ENCODE measurements around the gene IGFBP2. TPM values are rescaled to one million over a fixed set of nuclear protein-coding genes. Genes with fewer than 3 reads are reported as not detected.

The IGFBP2 gene
- total RNA-seq, 1 donor from 2014 or later: 136 TPM

- intact Hi-C loops (cut with micrococcal nuclease): no loop called here
- Histone ChIP-seq H3K4me1 (peaks cover 7% of the 10 kb centered on the region), H3K36me3 (no peaks in the 10 kb centered on the region), H3K9me3 (replicated peaks) (no peaks in the 10 kb centered on the region), H3K27ac (replicated peaks) (no peak overlapping the region), H3K27me3 (ENCODE audit: low read depth) (no peaks in the 10 kb centered on the region), H3K4me3 (no peak overlapping the region)
- DNase-seq: no peak
- TF ChIP-seq CTCF (IDR thresholded peaks at IDR 0.05; ENCODE audit: borderline replicate concordance): no peak
Observed at GRCh38 chr2:216621292-216621691, 11.9 kb upstream of the IGFBP2 start.

GRCh38 chr2:216622526-216622925, 10.7 kb upstream of the IGFBP2 start:
- Histone ChIP-seq H3K36me3 (no peaks in the 10 kb centered on the region), H3K9me3 (replicated peaks) (no peaks in the 10 kb centered on the region), H3K4me1 (peaks cover 7% of the 10 kb centered on the region), H3K27me3 (ENCODE audit: low read depth) (no peaks in the 10 kb centered on the region), H3K27ac (replicated peaks) (no peak overlapping the region), H3K4me3 (no peak overlapping the region)
- no peak for DNase-seq
- intact Hi-C loops (cut with micrococcal nuclease): no loop called here
- TF ChIP-seq CTCF (IDR thresholded peaks at IDR 0.05; ENCODE audit: borderline replicate concordance): no peak

- Histone ChIP-seq H3K4me1 (peaks cover 7% of the 10 kb centered on the region), H3K27me3 (ENCODE audit: low read depth) (no peaks in the 10 kb centered on the region), H3K36me3 (no peaks in the 10 kb centered on the region), H3K27ac (replicated peaks) (no peak overlapping the region), H3K9me3 (replicated peaks) (no peaks in the 10 kb centered on the region), H3K4me3 (no peak overlapping the region)
- intact Hi-C loops (cut with micrococcal nuclease): no loop called here
- no peak for DNase-seq
- no peak for TF ChIP-seq CTCF (IDR thresholded peaks at IDR 0.05; ENCODE audit: borderline replicate concordance)
Observed at GRCh38 chr2:216624251-216624650, 9.0 kb upstream of the IGFBP2 start.

- Histone ChIP-seq H3K27ac (replicated peaks) (no peak overlapping the region), H3K9me3 (replicated peaks) (no peaks in the 10 kb centered on the region), H3K4me3 (no peak overlapping the region), H3K4me1 (no peaks in the 10 kb centered on the region), H3K36me3 (no peaks in the 10 kb centered on the region), H3K27me3 (ENCODE audit: low read depth) (no peaks in the 10 kb centered on the region)
- no peak for DNase-seq
- TF ChIP-seq CTCF (IDR thresholded peaks at IDR 0.05; ENCODE audit: borderline replicate concordance): no peak
- intact Hi-C loops (cut with micrococcal nuclease): no loop called here
Observed at GRCh38 chr2:216626168-216626874, 6.9 kb upstream of the IGFBP2 start.

GRCh38 chr2:216626875-216627245, 6.4 kb upstream of the IGFBP2 start:
- no peak overlapping the region for H3K4me3 ChIP-seq
- H3K9me3 ChIP-seq (replicated peaks): no peaks in the 10 kb centered on the region
- TF ChIP-seq CTCF (IDR thresholded peaks at IDR 0.05; ENCODE audit: borderline replicate concordance): no peak

More at GRCh38 chr2:216626875-216627245, 6.4 kb upstream of the IGFBP2 start:
- no peak for DNase-seq
- no peaks in the 10 kb centered on the region for H3K27me3 ChIP-seq (ENCODE audit: low read depth)
- H3K27ac ChIP-seq (replicated peaks): no peak overlapping the region
- intact Hi-C loops (cut with micrococcal nuclease): no loop called here
- no peaks in the 10 kb centered on the region for H3K4me1 ChIP-seq
- H3K36me3 ChIP-seq: no peaks in the 10 kb centered on the region
